SK-N-SH treated with all-trans-retinoic acid at 6 μM for 48 hours (cell line): ENCODE data around the gene HEXIM1.

Source experiments
- BACH2 ChIP-seq: fragments of 250-450 bp; sonication (Bioruptor Pico); IDR thresholded peaks from 2 replicates; pipeline ENCODE4 v1.9.0; 2021; ENCODE audit warnings: mild to moderate bottlenecking, borderline replicate concordance
- CREB5 ChIP-seq: fragments of 250-450 bp; sonication (Bioruptor Pico); IDR thresholded peaks from 2 replicates; pipeline ENCODE4 v1.5.1; 2020; ENCODE audit warnings: low read depth, mild to moderate bottlenecking, moderate library complexity
- CSDC2 ChIP-seq: fragments of 250-450 bp; sonication (Bioruptor Pico); IDR thresholded peaks from 2 replicates; pipeline ENCODE4 v1.5.0; 2020; ENCODE audit warnings: mild to moderate bottlenecking, moderate library complexity
- OSR1 ChIP-seq: fragments of 250-450 bp; sonication (Bioruptor Pico); IDR thresholded peaks from 2 replicates; pipeline ENCODE4 v1.8.0; 2022; ENCODE audit warnings: moderate library complexity, mild to moderate bottlenecking, inconsistent platforms
- PATZ1 ChIP-seq: fragments of 250-450 bp; sonication (Bioruptor Pico); IDR thresholded peaks from 2 replicates; pipeline ENCODE4 v1.8.0; 2020; ENCODE audit warnings: mild to moderate bottlenecking, moderate library complexity, borderline replicate concordance
- POU6F1 ChIP-seq: fragments of 250-450 bp; sonication (Bioruptor Pico); IDR thresholded peaks from 2 replicates; pipeline ENCODE4 v1.8.0; 2021; ENCODE audit warnings: low read depth, mild to moderate bottlenecking, moderate library complexity, borderline replicate concordance
- PPARA ChIP-seq: fragments of 250-450 bp; sonication (Bioruptor Pico); IDR thresholded peaks from 2 replicates; pipeline ENCODE4 v1.5.0; 2020; ENCODE audit warnings: mild to moderate bottlenecking, borderline replicate concordance
- RARB ChIP-seq: fragments of 250-450 bp; sonication (Bioruptor Pico); IDR thresholded peaks from 2 replicates; pipeline ENCODE4 v1.8.0; 2021; ENCODE audit warnings: mild to moderate bottlenecking, moderate library complexity
- SNAI2 ChIP-seq: fragments of 250-450 bp; sonication (Bioruptor Pico); IDR thresholded peaks from 2 replicates; pipeline ENCODE4 v1.5.0; 2020; ENCODE audit warnings: mild to moderate bottlenecking, moderate library complexity
- TCF4 ChIP-seq: fragments of 250-450 bp; sonication (Bioruptor Pico); IDR thresholded peaks from 2 replicates; pipeline ENCODE4 v1.8.0; 2021; ENCODE audit warnings: mild to moderate bottlenecking, moderate library complexity, borderline replicate concordance
- ZFP3 ChIP-seq: fragments of 250-450 bp; sonication (Bioruptor Pico); IDR thresholded peaks from 2 replicates; pipeline ENCODE4 v1.5.0; 2020; ENCODE audit warnings: mild to moderate bottlenecking, moderate library complexity
- ZNF565 ChIP-seq: fragments of 450-650 bp; formaldehyde crosslinking; conservative IDR thresholded peaks from 2 replicates; pipeline ENCODE4 v1.5.0; 2020; ENCODE audit warnings: low read depth, mild to moderate bottlenecking, moderate library complexity
- ZNF70 ChIP-seq: fragments of 450-650 bp; formaldehyde crosslinking; IDR thresholded peaks from 2 replicates; pipeline ENCODE4 v1.5.0; 2020; ENCODE audit warnings: mild to moderate bottlenecking, moderate library complexity

- TF ChIP-seq POU6F1 (CRISPR knock-in tag) (no peak), CREB5 (CRISPR knock-in tag) (no peak), CSDC2 (CRISPR knock-in tag) (no peak), OSR1 (CRISPR knock-in tag) (no peak), PATZ1 (CRISPR knock-in tag) (no peak), ZNF565 (CRISPR knock-in tag) (no peak), ZNF70 (CRISPR knock-in tag) (no peak), ZFP3 (CRISPR knock-in tag) (no peak), SNAI2 (CRISPR knock-in tag) (no peak), BACH2 (CRISPR knock-in tag) (no peak), RARB (CRISPR knock-in tag) (no peak), PPARA (CRISPR knock-in tag) (no peak), TCF4 (CRISPR knock-in tag) (no peak)
Observed at GRCh38 chr17:45121055-45121454, 27.2 kb upstream of the HEXIM1 start.
